Endothelial cell of umbilical vein (primary cell): ENCODE results near the gene NGEF. TPM values are rescaled to one million over a fixed set of nuclear protein-coding genes. Genes with fewer than 3 reads are reported as not detected.

Experiments
- BruUV-seq: library from RNA; stranded (reverse); fragments of 400-500 nt; replicated peaks from 2 replicates; lab custom pipeline; 2021; lab: Mats Ljungman, UMichigan
- CTCF ChIA-PET: fragments of 300-600, 350-600 bp; sonication (Branson Sonifier 250); formaldehyde crosslinking; loops from one replicate; lab custom pipeline; 2021; ENCODE audit warnings: antibody characterized with exemption, inconsistent platforms; lab: Charles Lee
- POLR2A ChIA-PET: fragments of 300-600, 350-600 bp; sonication (Branson Sonifier 250); formaldehyde crosslinking; loops from one replicate; lab custom pipeline; 2021; ENCODE audit warnings: antibody characterized with exemption, inconsistent platforms; lab: Charles Lee
- DNase-seq: peaks from one replicate; pipeline ENCODE4 v3.0.0-alpha.2; 2011; ENCODE audit warnings: low read depth, low spot score
- FAIRE-seq: peaks from 2 replicates; lab custom pipeline; 2011; peaks lifted over from hg19 to GRCh38; lab: Jason Lieb, UNC
- H2AFZ ChIP-seq: 2 replicates; pipeline ENCODE4 v1.6.0; 2012; ENCODE audit warnings: low read depth, low read length, control low read depth, inconsistent platforms
- H3K27ac ChIP-seq: 2 replicates; pipeline ENCODE4 v1.5.1; 2011; ENCODE audit warnings: low read depth, mild to moderate bottlenecking, control low read depth, low read length, moderate library complexity; ENCODE audit not compliant: insufficient read depth
- H3K27me3 ChIP-seq, 2 experiments: 2 replicates each; pipeline versions ENCODE4 v1.6.0 to v1.6.1; 2011; ENCODE audit warnings: low read length in 2 of 2, mixed read lengths in 1 of 2; ENCODE audit not compliant: control insufficient read depth in 2 of 2, insufficient read depth in 2 of 2
- H3K36me3 ChIP-seq, 2 experiments: 2 replicates in 1 of 2; 3 replicates in 1 of 2; pipeline ENCODE4 v1.5.1; 2011; ENCODE audit warnings: low read length in 2 of 2, mild to moderate bottlenecking in 1 of 2, moderate library complexity in 1 of 2; ENCODE audit not compliant: control insufficient read depth in 2 of 2, insufficient read depth in 2 of 2; ENCODE audit errors: extremely low read depth in 1 of 2
- H3K4me1 ChIP-seq: 3 replicates; pipeline ENCODE4 v1.5.1; 2011; ENCODE audit warnings: mild to moderate bottlenecking, low read length; ENCODE audit not compliant: control insufficient read depth, insufficient read depth; ENCODE audit errors: extremely low read depth
- H3K4me2 ChIP-seq: 2 replicates; pipeline ENCODE4 v1.6.1; 2011; ENCODE audit warnings: low read length, control low read depth, mixed read lengths; ENCODE audit not compliant: insufficient read depth
- H3K4me3 ChIP-seq, 3 experiments: fragments of 200-600 bp in 1 of 3; sonication (generic), shearing (Covaris generic) in 1 of 3; replicated peaks in 1 of 3; 2 replicates each; pipeline ENCODE4 v1.5.1; 2011 to 2016; ENCODE audit warnings: control low read depth in 3 of 3, low read length in 3 of 3, mild to moderate bottlenecking in 2 of 3, inconsistent platforms in 1 of 3, low read depth in 1 of 3, moderate library complexity in 1 of 3; ENCODE audit not compliant: insufficient read depth in 1 of 3
- H3K79me2 ChIP-seq: 2 replicates; pipeline ENCODE4 v1.6.0; 2012; ENCODE audit warnings: low read length, inconsistent platforms; ENCODE audit not compliant: control insufficient read depth, insufficient read depth
- H3K9ac ChIP-seq: replicated peaks from 2 replicates; pipeline ENCODE3; 2011; ENCODE audit warnings: low read length, control low read depth; ENCODE audit not compliant: insufficient read depth; ENCODE audit errors: extremely low read depth
- H3K9me1 ChIP-seq: replicated peaks from 3 replicates; pipeline ENCODE4 v1.6.0; 2011; ENCODE audit warnings: mild to moderate bottlenecking, low read length; ENCODE audit not compliant: control insufficient read depth, insufficient read depth; ENCODE audit errors: extremely low read depth
- H3K9me3 ChIP-seq: replicated peaks from 2 replicates; pipeline ENCODE4 v1.5.1; 2012; ENCODE audit warnings: low read length, inconsistent platforms; ENCODE audit not compliant: control insufficient read depth, insufficient read depth
- H4K20me1 ChIP-seq: replicated peaks from 2 replicates; pipeline ENCODE3; 2011; ENCODE audit warnings: mild to moderate bottlenecking, low read length; ENCODE audit not compliant: control insufficient read depth, insufficient read depth; ENCODE audit errors: extremely low read depth
- CTCF ChIP-seq, 2 donors: IDR thresholded peaks; 1 replicate in 1 of 2; 2 replicates in 1 of 2; pipeline ENCODE4 v1.5.1; 2011; ENCODE audit warnings: low read length in 2 of 2, mild to moderate bottlenecking in 2 of 2, moderate library complexity in 2 of 2, control low read depth in 1 of 2, inconsistent platforms in 1 of 2, low read depth in 1 of 2; ENCODE audit not compliant: insufficient read depth in 1 of 2; ENCODE audit errors: extremely low read depth in 1 of 2
- EZH2 ChIP-seq: IDR thresholded peaks from 2 replicates; pipeline ENCODE4 v1.6.1; 2012; ENCODE audit warnings: borderline replicate concordance, low read depth, mild to moderate bottlenecking, moderate library complexity, low read length, inconsistent platforms; ENCODE audit not compliant: severe bottlenecking
- FOS ChIP-seq: IDR thresholded peaks from 2 replicates; pipeline ENCODE4 v1.6.1; 2011; ENCODE audit warnings: mild to moderate bottlenecking, low read length, moderate library complexity, borderline replicate concordance; ENCODE audit not compliant: insufficient read depth
- GATA2 ChIP-seq: IDR thresholded peaks from 2 replicates; pipeline ENCODE4 v1.7.0; 2011; ENCODE audit warnings: low read depth, mild to moderate bottlenecking, moderate library complexity, mixed read lengths, low read length; ENCODE audit not compliant: insufficient read length, insufficient read depth
- JUN ChIP-seq: IDR thresholded peaks from 2 replicates; pipeline ENCODE4 v1.6.1; 2011; ENCODE audit warnings: borderline replicate concordance, low read depth; ENCODE audit not compliant: insufficient read length, insufficient read depth
- MAX ChIP-seq: IDR thresholded peaks from 2 replicates; pipeline ENCODE4 v1.6.1; 2011; ENCODE audit not compliant: insufficient read depth, insufficient read length
- MYC ChIP-seq: IDR thresholded peaks from one replicate; pipeline ENCODE4 v1.6.1; 2011; ENCODE audit warnings: mild to moderate bottlenecking, low read depth, low read length
- POLR2A ChIP-seq: IDR thresholded peaks from 2 replicates; pipeline ENCODE4 v1.6.1; 2012; ENCODE audit warnings: low read depth, mild to moderate bottlenecking, control low read depth, low read length
- POLR2AphosphoS5 ChIP-seq: IDR thresholded peaks from 2 replicates; pipeline ENCODE4 v1.6.1; 2012; ENCODE audit warnings: low read depth, mild to moderate bottlenecking, control low read depth, low read length, moderate library complexity; ENCODE audit not compliant: insufficient read depth
- dilution Hi-C: fragments of 300-500 bp; cut with MboI; formaldehyde crosslinking; loops from one replicate; pipeline ENCODE4 v1.15.0; 2019; ENCODE audit warnings: low sequenced_read_pairs; ENCODE audit not compliant: extremely low pct_ligation_motif_present
- intact Hi-C: fragments of 100-400 bp; cut with micrococcal nuclease; formaldehyde crosslinking; loops from one replicate; pipeline ENCODE4 v1.10.0; 2022
- polyA plus RNA-seq, 4 experiments: library from polyadenylated mRNA; depleted of rRNA in 3 of 4; stranded (reverse) in 3 of 4; unstranded in 1 of 4; fragments of >200 nt; gene quantifications; 2 replicates each; pipeline versions ENCODE4 v1.2.1 to v1.2.3, GENCODE V29; 2011 to 2012; ENCODE audit warnings: missing spikeins in 1 of 4
- total RNA-seq: library from RNA; stranded (reverse); gene quantifications from 2 replicates; pipeline ENCODE4 v1.2.3, GENCODE V29; 2021

The NGEF gene
- total and polyA plus RNA-seq, 2 donors (not counting 3 experiments of a cell fraction or from before 2014, with no cell fraction given): 0.22 to 0.41 TPM

- Histone ChIP-seq H3K4me1 (peaks cover 40% of the 10 kb centered on the region), H3K4me3 (no peak overlapping the region), H3K36me3 (peaks cover 9 to 11% of the 10 kb centered on the region in 2 experiments), H3K4me2 (peak overlapping the region; percentile 54), H3K9ac (peak overlapping the region; percentile 5), H3K9me3 (no peaks in the 10 kb centered on the region), H3K27ac (peak overlapping the region; percentile 45), H3K79me2 (peaks cover 5% of the 10 kb centered on the region), H2AFZ (peak overlapping the region; percentile 1), H3K9me1 (no peaks in the 10 kb centered on the region), H3K27me3 (no peaks in the 10 kb centered on the region), H4K20me1 (peaks cover 2% of the 10 kb centered on the region)
- ChIA-PET CTCF (interaction anchor here (1.1 to 1.4 kb wide), 3 partner anchors 17 to 193 kb away, joined by 3 to 5 read pairs (median 4); no protein-coding TSS in a partner anchor), POLR2A (interaction anchor here (0.7 kb wide), 1 partner anchor 31 kb away, joined by 13 read pairs; no protein-coding TSS in a partner anchor)
- TF ChIP-seq FOS (no peak), CTCF (IDR thresholded peaks at IDR 0.05; ENCODE audit: extremely low read depth in 1 of 2, insufficient read depth in 1 of 2, low read depth in 1 of 2, low read length in 2 of 2) (no peak), MAX (no peak), POLR2AphosphoS5 (no peak), GATA2 (no peak), EZH2 (no peak), POLR2A (no peak), JUN (no peak), MYC (no peak)
- FAIRE-seq (peak; percentile 48), DNase-seq (peak; percentile 80)
- no TSS peak for BruUV-seq
- dilution Hi-C loops: no loop called here
- intact Hi-C loops: loop anchor here (5.0 kb wide), 1 partner anchor 228 kb away; no protein-coding TSS in a partner anchor
These were observed 177.3 kb downstream of the NGEF start for GRCh38 chr2:232835687-232836208.
